Measurements from ENCODE around the gene ZNF423.
A peak's percentile ranks its signal among the peaks of the same experiment; 100 is the strongest.
"Not testable (repeated sequence)": the region's sequence is repeated elsewhere in the genome, so short reads cannot be mapped to it uniquely, and the experiment has no call there.

Gene ZNF423

DNA sequence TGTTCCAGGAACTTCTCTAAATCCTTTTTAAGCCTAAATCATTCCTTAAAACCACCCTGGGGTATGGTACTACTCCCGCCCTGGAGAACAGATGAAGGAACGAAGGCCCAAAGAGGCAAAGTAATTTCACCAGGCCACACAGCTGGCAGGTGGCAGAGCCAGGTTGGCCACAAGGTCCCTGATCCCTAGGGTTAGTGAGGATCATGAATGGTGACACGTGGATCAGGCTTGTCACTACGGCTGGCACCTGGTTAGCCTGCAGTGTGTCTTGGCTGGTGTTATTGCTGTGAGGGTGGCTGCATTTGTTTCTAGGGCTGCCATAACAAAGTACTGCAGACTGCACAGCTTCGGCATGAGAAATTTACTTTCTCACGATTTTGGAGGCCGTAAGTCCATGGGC, 26.0 kb upstream of the ZNF423 start:
- TF ChIP-seq, protein P1, sequence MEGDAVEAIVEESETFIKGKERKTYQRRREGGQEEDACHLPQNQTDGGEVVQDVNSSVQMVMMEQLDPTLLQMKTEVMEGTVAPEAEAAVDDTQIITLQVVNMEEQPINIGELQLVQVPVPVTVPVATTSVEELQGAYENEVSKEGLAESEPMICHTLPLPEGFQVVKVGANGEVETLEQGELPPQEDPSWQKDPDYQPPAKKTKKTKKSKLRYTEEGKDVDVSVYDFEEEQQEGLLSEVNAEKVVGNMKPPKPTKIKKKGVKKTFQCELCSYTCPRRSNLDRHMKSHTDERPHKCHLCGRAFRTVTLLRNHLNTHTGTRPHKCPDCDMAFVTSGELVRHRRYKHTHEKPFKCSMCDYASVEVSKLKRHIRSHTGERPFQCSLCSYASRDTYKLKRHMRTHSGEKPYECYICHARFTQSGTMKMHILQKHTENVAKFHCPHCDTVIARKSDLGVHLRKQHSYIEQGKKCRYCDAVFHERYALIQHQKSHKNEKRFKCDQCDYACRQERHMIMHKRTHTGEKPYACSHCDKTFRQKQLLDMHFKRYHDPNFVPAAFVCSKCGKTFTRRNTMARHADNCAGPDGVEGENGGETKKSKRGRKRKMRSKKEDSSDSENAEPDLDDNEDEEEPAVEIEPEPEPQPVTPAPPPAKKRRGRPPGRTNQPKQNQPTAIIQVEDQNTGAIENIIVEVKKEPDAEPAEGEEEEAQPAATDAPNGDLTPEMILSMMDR (IDR thresholded peaks at IDR 0.05; ENCODE audit: low read depth, low read length, missing control alignments): no peak
- DNase-seq (ENCODE audit: low read depth): no peak

DNA sequence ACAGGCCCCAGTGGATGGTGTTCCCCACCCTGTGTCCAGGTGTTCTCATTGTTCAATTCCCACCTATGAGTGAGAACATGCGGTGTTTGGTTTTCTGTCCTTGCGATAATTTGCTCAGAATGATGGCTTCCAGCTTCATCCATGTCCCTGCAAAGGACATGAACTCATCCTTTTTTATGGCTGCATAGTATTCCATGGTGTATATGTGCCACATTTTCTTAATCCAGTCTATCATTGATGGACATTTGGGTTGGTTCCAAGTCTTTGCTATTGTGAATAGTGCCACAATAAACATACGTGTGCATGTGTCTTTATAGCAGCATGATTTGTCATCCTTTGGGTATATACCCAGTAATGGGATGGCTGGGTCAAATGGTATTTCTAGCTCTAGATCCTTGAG, 22.6 kb upstream of the ZNF423 start:
- not testable (repeated sequence) for DNase-seq (ENCODE audit: low read depth); H3K4me3 ChIP-seq (ENCODE audit: low read depth, low read length)

More for the DNA sequence above, 26.0 kb upstream of the ZNF423 start:
- no peak overlapping the region for H3K4me3 ChIP-seq (ENCODE audit: low read depth, low read length)

DNA sequence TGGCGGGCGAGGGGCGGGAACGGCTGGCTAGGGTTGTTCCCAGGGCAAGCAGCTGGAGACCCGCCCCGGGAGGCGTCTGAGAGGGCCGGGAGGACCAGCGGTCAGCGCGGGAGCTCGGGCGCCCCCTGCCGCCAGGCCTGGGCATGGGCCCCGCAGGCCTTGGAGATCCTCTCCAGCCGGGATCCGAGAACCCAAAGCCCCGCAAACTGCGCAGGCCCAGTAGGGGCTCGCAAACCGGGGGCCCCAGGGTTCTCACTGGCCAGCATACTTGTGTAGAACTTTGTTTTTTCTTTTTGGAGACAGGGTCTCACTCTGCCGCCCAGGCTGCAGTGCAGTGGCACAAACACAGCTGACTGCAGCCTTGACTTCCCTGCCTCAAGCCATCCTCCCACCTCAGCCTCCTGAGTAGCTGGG, 20.8 kb upstream of the ZNF423 start:
- TF ChIP-seq, protein P1 (IDR thresholded peaks at IDR 0.05; ENCODE audit: low read depth, low read length, missing control alignments): peak; percentile 83
- no peak for DNase-seq (ENCODE audit: low read depth)
- H3K4me3 ChIP-seq (ENCODE audit: low read depth, low read length): no peak overlapping the region

DNA sequence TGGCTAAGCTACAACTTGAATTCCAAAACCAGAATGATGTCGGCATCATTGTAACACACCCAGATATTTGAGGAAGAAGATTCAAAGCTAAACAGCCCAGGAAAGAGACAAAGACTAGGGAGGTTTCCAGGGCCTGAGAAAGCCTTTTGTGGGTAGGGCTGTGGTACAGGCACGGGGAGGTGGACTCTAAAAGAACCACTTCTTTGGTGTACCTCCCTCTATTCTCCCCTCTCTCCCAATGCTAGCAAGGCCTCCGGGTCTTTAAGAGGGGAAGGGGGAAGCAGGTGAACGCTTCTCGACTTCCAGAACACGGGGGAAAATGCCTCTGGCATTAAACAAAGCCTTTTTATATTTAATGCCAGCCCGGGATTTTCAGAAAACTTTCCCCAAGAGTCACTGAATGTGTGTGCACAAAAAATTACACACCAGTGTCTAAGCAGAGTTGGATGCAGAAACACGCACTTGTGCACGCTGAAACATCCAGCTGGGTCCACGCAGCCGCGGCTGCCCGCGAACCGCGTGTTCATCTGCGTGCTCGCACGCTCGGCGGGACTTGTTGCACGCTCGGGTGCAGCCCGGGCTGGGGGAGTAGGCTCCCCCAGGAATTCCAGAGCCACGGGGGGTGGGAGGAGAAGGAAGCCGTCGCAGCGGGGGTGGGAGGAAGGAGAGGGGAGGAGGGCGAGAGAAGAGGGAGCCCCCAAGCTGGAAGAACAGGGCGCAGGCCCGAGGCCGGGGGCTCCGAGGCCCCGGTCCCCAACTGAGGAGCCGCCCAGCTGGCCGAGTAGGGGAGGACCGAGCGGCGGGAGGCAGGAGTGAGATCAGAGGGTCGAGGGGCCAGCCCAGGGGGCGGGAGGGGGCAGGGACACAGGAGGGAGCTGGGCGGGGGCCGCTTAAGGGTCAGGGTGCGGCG, 20.1 kb upstream of the ZNF423 start:
- no peak overlapping the region for H3K4me3 ChIP-seq (ENCODE audit: low read depth, low read length)

DNA sequence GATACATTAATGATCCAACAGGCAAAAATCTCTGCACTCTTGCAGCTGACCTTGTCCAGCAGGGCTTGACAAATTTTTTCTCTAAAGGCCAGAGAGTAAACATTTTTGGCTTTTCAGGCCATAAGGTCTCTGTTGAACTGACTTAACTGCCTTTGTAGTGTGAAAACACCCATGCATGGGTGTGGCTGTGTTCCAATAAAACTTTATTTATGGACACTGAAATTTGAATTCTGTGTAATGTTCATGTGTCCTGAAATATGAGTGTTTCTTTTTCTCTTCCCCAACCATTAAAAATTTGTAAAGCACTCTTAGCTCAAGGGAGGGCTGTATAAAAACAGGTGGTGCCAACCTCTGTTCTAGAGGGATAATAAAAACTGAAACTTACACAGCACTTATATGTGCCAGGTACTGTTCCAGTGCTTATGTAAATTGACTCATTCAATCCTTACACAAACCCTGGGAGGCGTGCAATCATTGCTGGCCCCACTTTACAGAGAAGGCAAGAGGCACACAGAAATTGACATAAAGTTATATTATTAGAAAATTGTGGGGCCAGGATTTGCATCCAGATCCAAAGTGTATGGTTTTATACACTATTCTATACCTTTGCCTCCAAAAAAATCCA, 18.8 kb upstream of the ZNF423 start:
- TF ChIP-seq, protein P1 (IDR thresholded peaks at IDR 0.05; ENCODE audit: low read depth, low read length, missing control alignments): no peak
- DNase-seq (ENCODE audit: low read depth): no peak
- H3K4me3 ChIP-seq (ENCODE audit: low read depth, low read length): no peak overlapping the region

More for the DNA sequence above, 20.1 kb upstream of the ZNF423 start:
- DNase-seq (ENCODE audit: low read depth): no peak
- TF ChIP-seq, protein P1 (IDR thresholded peaks at IDR 0.05; ENCODE audit: low read depth, low read length, missing control alignments): no peak

DNA sequence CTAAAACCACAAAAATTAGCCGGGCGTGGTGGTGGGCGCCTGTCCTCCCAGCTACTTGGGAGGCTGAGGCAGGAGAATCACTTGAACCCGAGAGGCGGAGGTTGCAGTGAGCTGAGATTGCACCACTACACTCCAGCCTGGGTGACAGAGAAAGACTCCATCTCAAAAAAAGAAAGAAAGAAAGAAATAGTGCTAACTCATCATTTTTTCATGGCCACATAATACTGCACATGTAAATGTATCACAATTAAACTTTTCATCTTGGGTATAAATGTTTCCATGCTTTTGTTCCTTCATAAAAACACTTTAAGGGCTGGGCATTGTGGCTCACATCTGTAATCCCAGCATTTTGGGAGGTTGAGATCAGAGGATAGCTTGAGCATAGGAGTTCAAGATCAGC, 15.9 kb upstream of the ZNF423 start:
- H3K4me3 ChIP-seq (ENCODE audit: low read depth, low read length); DNase-seq (ENCODE audit: low read depth): not testable (repeated sequence)

DNA sequence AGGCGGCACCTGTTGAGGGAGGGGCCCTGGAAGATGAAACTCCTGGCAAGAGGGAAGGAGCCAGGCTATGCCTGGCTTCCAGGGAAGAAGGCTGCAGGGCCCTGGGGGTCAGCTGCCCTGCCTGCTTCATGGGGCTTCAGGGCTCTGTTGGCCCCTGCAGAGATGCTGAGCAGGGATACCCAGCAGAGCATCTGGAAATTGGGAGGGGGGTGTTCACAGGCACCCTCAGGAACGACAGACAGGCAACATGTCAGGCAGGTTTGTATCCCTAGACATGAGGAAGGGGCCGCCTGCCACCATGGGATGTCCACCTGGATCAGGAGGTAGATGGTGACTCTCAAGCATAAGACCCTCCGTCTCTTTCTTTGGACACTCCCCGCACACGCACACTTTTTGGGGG, 13.8 kb upstream of the ZNF423 start:
- no peak overlapping the region for H3K4me3 ChIP-seq (ENCODE audit: low read depth, low read length)
- no peak for DNase-seq (ENCODE audit: low read depth)
- TF ChIP-seq, protein P1 (IDR thresholded peaks at IDR 0.05; ENCODE audit: low read depth, low read length, missing control alignments): no peak

All from GM12864 (cell line).